T-helper 1 cell treated with Interleukin-12 subunit alpha and Interleukin-12 subunit beta and Interleukin-4 antibody, amounts not matched to agents 30 ng/mL and 1 ng/mL, for 36 hours (primary cell): Measurements from ENCODE around the gene MAGEA9B. TPM values are rescaled to one million over a fixed set of nuclear protein-coding genes. Genes with fewer than 3 reads are reported as not detected.
"Not testable (repeated sequence)": the region's sequence is repeated elsewhere in the genome, so short reads cannot be mapped to it uniquely, and the experiment has no call there.

Experiments used
- intact Hi-C: fragments of 100-400 bp; cut with micrococcal nuclease; formaldehyde crosslinking; loops from one replicate; pipeline ENCODE4 v1.15.1; 2024
- total RNA-seq: library from RNA; stranded (reverse); gene quantifications from 2 replicates; pipeline ENCODE4 v1.2.3, GENCODE V29; 2022

The MAGEA9B gene
- not detected in 2 replicates for total RNA-seq

- intact Hi-C loops: not testable (repeated sequence)
Measured at GRCh38 chrX:149587359-149587758, at the start of gene MAGEA9B. Gene MAGEA9B, minus strand, starts transcription at chrX:149587459. Its CDS starts 4,280 bp downstream, at chrX:149583179.

GRCh38 chrX:149633511-149633910, 46.3 kb upstream of the MAGEA9B start:
- intact Hi-C loops: loop anchor here (5.0 kb wide), 2 partner anchors 729 to 1721 kb away; partner anchors contain the start of genes FMR1 and MAMLD1

GRCh38 chrX:149631234-149632165, 44.2 kb upstream of the MAGEA9B start, which contains the start of gene TMEM185A:
Gene TMEM185A, minus strand, starts transcription at chrX:149631792. Its CDS starts 212 bp downstream, at chrX:149631580.
- intact Hi-C loops: loop anchor here (1.0 to 5.0 kb wide), 5 partner anchors 104 to 1719 kb away; partner anchors contain the start of genes FMR1 and MAMLD1

GRCh38 chrX:149630681-149631233, 43.5 kb upstream of the MAGEA9B start:
- intact Hi-C loops: loop anchor here (1.0 to 5.0 kb wide), 5 partner anchors 103 to 1718 kb away; partner anchors contain the start of genes FMR1 and MAMLD1

- intact Hi-C loops: loop anchor here (2.0 to 5.0 kb wide), 4 partner anchors 195 to 1718 kb away; partner anchors contain the start of genes FMR1 and MAMLD1
Measured at GRCh38 chrX:149629730-149630387, 42.6 kb upstream of the MAGEA9B start.

GRCh38 chrX:149628768-149629167, 41.5 kb upstream of the MAGEA9B start:
- intact Hi-C loops: no loop called here

- intact Hi-C loops: no loop called here
Measured at GRCh38 chrX:149628280-149628679, 41.0 kb upstream of the MAGEA9B start.

GRCh38 chrX:149626829-149627228, 39.6 kb upstream of the MAGEA9B start:
- intact Hi-C loops: not testable (repeated sequence)

- intact Hi-C loops: not testable (repeated sequence)
Measured at GRCh38 chrX:149619662-149620061, 32.4 kb upstream of the MAGEA9B start.

- intact Hi-C loops: no loop called here
Measured at GRCh38 chrX:149618871-149619270, 31.6 kb upstream of the MAGEA9B start.

GRCh38 chrX:149611623-149612175, 24.4 kb upstream of the MAGEA9B start:
- intact Hi-C loops: no loop called here

GRCh38 chrX:149610511-149610910, 23.3 kb upstream of the MAGEA9B start:
- intact Hi-C loops: no loop called here

- intact Hi-C loops: no loop called here
Measured at GRCh38 chrX:149607699-149608098, 20.4 kb upstream of the MAGEA9B start.

GRCh38 chrX:149605248-149605885, 18.1 kb upstream of the MAGEA9B start:
- intact Hi-C loops: not testable (repeated sequence)

GRCh38 chrX:149598603-149599002, 11.3 kb upstream of the MAGEA9B start:
- intact Hi-C loops: not testable (repeated sequence)

- intact Hi-C loops: not testable (repeated sequence)
Measured at GRCh38 chrX:149595943-149596342, 8.7 kb upstream of the MAGEA9B start.

GRCh38 chrX:149595214-149595613, 8.0 kb upstream of the MAGEA9B start, which contains the start of gene HSFX2:
Gene HSFX2, minus strand, starts transcription at chrX:149595314. Its CDS starts 614 bp downstream, at chrX:149594700.
- intact Hi-C loops: not testable (repeated sequence)

GRCh38 chrX:149590993-149591392, 3.7 kb upstream of the MAGEA9B start:
- intact Hi-C loops: not testable (repeated sequence)

GRCh38 chrX:149585631-149586030, 1.6 kb downstream of the MAGEA9B start:
- intact Hi-C loops: not testable (repeated sequence)

- intact Hi-C loops: not testable (repeated sequence)
Measured at GRCh38 chrX:149573456-149573855, 13.8 kb downstream of the MAGEA9B start.
